Naive thymus-derived CD4-positive, alpha-beta T cell (primary cell): ENCODE results near the gene CDK14. TPM values are rescaled to one million over a fixed set of nuclear protein-coding genes. Genes with fewer than 3 reads are reported as not detected.

Source experiments
- ATAC-seq: fragments of 150-1000 bp; cut with Tn5 transposase; 2 replicates; pipeline ENCODE4 v1.10.0; 2021; ENCODE audit warnings: mild to moderate bottlenecking, moderate library complexity
- CTCF ChIA-PET: fragments of 350-600 bp; sonication (Branson Sonifier 250); formaldehyde crosslinking; loops from one replicate; lab custom pipeline; 2021; ENCODE audit warnings: antibody characterized with exemption; lab: Charles Lee
- POLR2A ChIA-PET: fragments of 350-600 bp; sonication (Branson Sonifier 250); formaldehyde crosslinking; loops from one replicate; lab custom pipeline; 2021; ENCODE audit warnings: antibody characterized with exemption, inconsistent platforms; lab: Charles Lee
- DNase-seq, 9 donors: peaks; one replicate each; pipeline versions ENCODE4 v3.0.0 to v3.0.0-alpha.2; 2020 to 2022; ENCODE audit warnings: mixed read lengths in 1 of 9
- H3K27ac ChIP-seq: one replicate; pipeline ENCODE4 v1.7.0; 2013; ENCODE audit warnings: mild to moderate bottlenecking, low read depth, low read length, moderate library complexity
- H3K27me3 ChIP-seq, 2 donors: one replicate each; pipeline ENCODE4 v1.7.0; 2013; ENCODE audit warnings: low read length in 2 of 2, mild to moderate bottlenecking in 2 of 2, moderate library complexity in 2 of 2; ENCODE audit not compliant: control insufficient read depth in 2 of 2, insufficient read depth in 2 of 2
- H3K36me3 ChIP-seq, 3 experiments: 1 replicate in 2 of 3; 2 replicates in 1 of 3; pipeline ENCODE4 v1.7.0; 2013; ENCODE audit warnings: low read length in 3 of 3, mild to moderate bottlenecking in 3 of 3, moderate library complexity in 1 of 3; ENCODE audit not compliant: insufficient read depth in 3 of 3, control insufficient read depth in 2 of 3
- H3K4me1 ChIP-seq, 2 donors: one replicate each; pipeline ENCODE4 v1.7.0; 2013; ENCODE audit warnings: low read length in 2 of 2, mild to moderate bottlenecking in 2 of 2, moderate library complexity in 1 of 2; ENCODE audit not compliant: control insufficient read depth in 2 of 2, insufficient read depth in 2 of 2
- H3K4me3 ChIP-seq: 2 replicates; pipeline ENCODE4 v1.7.0; 2013; ENCODE audit warnings: mild to moderate bottlenecking, low read length
- H3K9me3 ChIP-seq, 3 experiments: 1 replicate in 2 of 3; 2 replicates in 1 of 3; pipeline ENCODE4 v1.7.0; 2013; ENCODE audit warnings: low read length in 3 of 3; ENCODE audit not compliant: control insufficient read depth in 2 of 3
- H3K27ac Mint-ChIP-seq, 9 donors: one replicate each; pipeline ENCODE4 v1.8.0; 2020 to 2022; ENCODE audit warnings: mixed read lengths in 9 of 9, mild to moderate bottlenecking in 8 of 9, moderate library complexity in 5 of 9, inconsistent platforms in 2 of 9
- H3K27me3 Mint-ChIP-seq, 5 donors: one replicate each; pipeline ENCODE4 v1.8.0; 2021 to 2022; ENCODE audit warnings: mixed read lengths in 5 of 5, mild to moderate bottlenecking in 1 of 5
- H3K36me3 Mint-ChIP-seq, 5 donors: one replicate each; pipeline ENCODE4 v1.8.0; 2020 to 2022; ENCODE audit warnings: mixed read lengths in 5 of 5, mild to moderate bottlenecking in 3 of 5, inconsistent platforms in 1 of 5
- H3K4me1 Mint-ChIP-seq, 7 donors: one replicate each; pipeline ENCODE4 v1.8.0; 2020 to 2022; ENCODE audit warnings: mixed read lengths in 7 of 7, mild to moderate bottlenecking in 3 of 7, inconsistent platforms in 1 of 7
- H3K4me3 Mint-ChIP-seq, 10 donors: one replicate each; pipeline ENCODE4 v1.8.0; 2020 to 2022; ENCODE audit warnings: mild to moderate bottlenecking in 10 of 10, mixed read lengths in 10 of 10, moderate library complexity in 6 of 10, inconsistent platforms in 2 of 10
- H3K9me3 Mint-ChIP-seq, 11 donors: one replicate each; pipeline ENCODE4 v1.8.0; 2020 to 2022; ENCODE audit warnings: mixed read lengths in 11 of 11, mild to moderate bottlenecking in 4 of 11, inconsistent platforms in 1 of 11, moderate library complexity in 1 of 11
- intact Hi-C, 2 donors: fragments of 100-400 bp; cut with micrococcal nuclease; formaldehyde crosslinking; loops; one replicate each; pipeline ENCODE4 v1.15.1; 2023
- polyA plus RNA-seq, 2 donors: library from polyadenylated mRNA; unstranded; fragments of 300-500 nt; fragmentation: Illumina TruSeq; gene quantifications; one replicate each; pipeline ENCODE4 v1.2.3, GENCODE V29; 2021
- total RNA-seq, 6 experiments: library from RNA in 5 of 6; stranded (reverse) in 5 of 6; gene quantifications; 1 replicate in 5 of 6; 2 replicates in 1 of 6; pipeline ENCODE4 v1.2.3 and lab custom pipeline; 2021 to 2026

Gene CDK14
- total and polyA plus RNA-seq, 7 experiments from 2014 or later = 0.05 to 9.9 (median 0.72) TPM; not detected in 1

- ChIA-PET POLR2A (no interaction called here), CTCF (interaction anchor here (0.6 kb wide), 1 partner anchor 35 kb away, joined by 3 read pairs; no protein-coding TSS in a partner anchor)
- peaks cover 0 to 12% (median 4%) of the 10 kb centered on the region in 11 donors for H3K9me3 Mint-ChIP-seq
- H3K36me3 Mint-ChIP-seq = peaks cover 0 to 5% (median 0%) of the 10 kb centered on the region in 5 donors
- H3K4me3 Mint-ChIP-seq = no peak overlapping the region
- no peak overlapping the region for H3K4me3 ChIP-seq
- no peaks in the 10 kb centered on the region for H3K27me3 Mint-ChIP-seq
- H3K27ac Mint-ChIP-seq = no peak overlapping the region
- no peak overlapping the region for H3K27ac ChIP-seq
- DNase-seq = no peak
- peaks cover 3 to 16% (median 13%) of the 10 kb centered on the region in 7 donors for H3K4me1 Mint-ChIP-seq
- H3K4me1 ChIP-seq = peaks cover 0 to 4% of the 10 kb centered on the region in 2 donors
- no peaks in the 10 kb centered on the region for H3K9me3 ChIP-seq
- no peaks in the 10 kb centered on the region for H3K36me3 ChIP-seq
- ATAC-seq = no peak
- intact Hi-C loops = no loop called here
- no peaks in the 10 kb centered on the region for H3K27me3 ChIP-seq
Measured at GRCh38 chr7:91054374-91054773, 458.3 kb downstream of the CDK14 start.

DNA sequence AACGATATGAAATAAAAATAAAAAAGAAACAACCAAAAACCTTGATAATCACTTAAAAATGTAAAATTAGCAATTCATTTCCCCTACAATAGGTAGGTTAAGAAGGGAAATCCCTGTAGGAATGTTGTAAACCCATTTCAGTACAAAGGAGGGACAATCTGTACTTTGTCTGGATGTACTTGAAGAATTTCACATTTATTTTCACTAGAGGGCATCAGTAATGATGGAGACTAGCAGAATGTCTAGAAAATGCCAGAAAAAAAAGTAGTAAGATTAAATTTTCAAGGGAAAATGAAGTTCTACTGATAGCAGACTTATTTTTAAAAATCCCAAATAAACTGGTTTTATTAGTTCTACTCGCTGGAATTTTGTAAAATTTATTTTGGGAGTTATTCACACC lies 459.1 kb downstream of the CDK14 start:
- H3K27me3 ChIP-seq = no peaks in the 10 kb centered on the region
- Mint-ChIP-seq H3K36me3 (peaks cover 0 to 5% (median 0%) of the 10 kb centered on the region in 5 donors), H3K27me3 (no peaks in the 10 kb centered on the region), H3K4me1 (peaks cover 2 to 16% (median 11%) of the 10 kb centered on the region in 7 donors), H3K9me3 (peaks cover 0 to 16% (median 10%) of the 10 kb centered on the region in 11 donors), H3K27ac (no peak overlapping the region), H3K4me3 (no peak overlapping the region)
- DNase-seq (no peak), ATAC-seq (no peak)
- H3K4me1 ChIP-seq = peaks cover 0 to 4% of the 10 kb centered on the region in 2 donors
- no peak overlapping the region for H3K4me3 ChIP-seq
- no peaks in the 10 kb centered on the region for H3K9me3 ChIP-seq
- POLR2A ChIA-PET = no interaction called here
- H3K36me3 ChIP-seq = no peaks in the 10 kb centered on the region
- no peak overlapping the region for H3K27ac ChIP-seq
- intact Hi-C loops = no loop called here
- CTCF ChIA-PET = no interaction called here

DNA sequence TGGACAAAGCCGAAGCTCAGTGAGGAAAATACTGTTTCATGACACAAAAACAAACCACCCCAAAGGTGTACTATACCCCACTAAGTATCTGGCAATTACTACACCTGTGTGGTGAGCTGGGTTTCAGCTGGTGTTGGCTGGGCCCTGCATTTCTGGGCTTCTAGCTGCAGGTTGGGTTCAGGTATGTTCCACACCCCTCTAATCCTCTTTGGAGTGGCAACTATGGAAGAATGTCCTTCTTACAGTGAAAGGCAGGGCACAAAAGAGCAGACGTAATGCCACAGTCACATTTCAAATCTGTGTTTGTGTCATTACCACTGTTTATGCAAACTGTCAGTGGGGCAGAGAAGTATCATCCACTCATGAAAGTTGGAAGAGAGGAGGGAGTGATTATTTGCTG lies 466.6 kb downstream of the CDK14 start:
- H3K4me3 Mint-ChIP-seq = no peak overlapping the region
- H3K27me3 Mint-ChIP-seq = no peaks in the 10 kb centered on the region
- peaks cover 5 to 31% (median 13%) of the 10 kb centered on the region in 11 donors for H3K9me3 Mint-ChIP-seq
- intact Hi-C loops = no loop called here
- H3K4me1 Mint-ChIP-seq = no peaks in the 10 kb centered on the region
- H3K9me3 ChIP-seq = no peaks in the 10 kb centered on the region
- H3K27me3 ChIP-seq = no peaks in the 10 kb centered on the region
- ChIA-PET POLR2A (no interaction called here), CTCF (no interaction called here)
- ATAC-seq (no peak), DNase-seq (no peak)
- H3K27ac Mint-ChIP-seq = no peak overlapping the region
- no peaks in the 10 kb centered on the region for H3K4me1 ChIP-seq
- H3K4me3 ChIP-seq = no peak overlapping the region
- peaks cover 0 to 24% (median 7%) of the 10 kb centered on the region in 5 donors for H3K36me3 Mint-ChIP-seq
- H3K27ac ChIP-seq = no peak overlapping the region
- no peaks in the 10 kb centered on the region for H3K36me3 ChIP-seq

DNA sequence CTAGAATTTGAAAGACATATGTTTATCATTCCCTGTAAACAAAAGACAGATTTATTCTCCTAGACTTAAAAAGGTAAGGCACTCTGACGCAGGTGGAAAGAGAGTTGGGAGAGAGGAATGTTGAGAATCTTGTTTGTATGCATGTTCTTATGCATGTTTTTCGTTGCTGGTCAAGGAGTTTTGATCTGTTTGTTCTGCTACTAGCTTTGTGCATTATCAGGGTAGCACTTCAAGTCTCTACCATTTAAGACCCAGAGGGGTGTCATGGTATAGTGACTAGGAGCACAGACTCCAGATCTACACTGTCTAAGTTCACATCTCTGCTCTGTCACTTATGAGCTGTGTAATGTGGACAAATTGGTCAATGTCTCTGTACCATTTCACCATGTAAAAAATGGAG lies 467.9 kb downstream of the CDK14 start:
- H3K36me3 ChIP-seq = no peaks in the 10 kb centered on the region

DNA sequence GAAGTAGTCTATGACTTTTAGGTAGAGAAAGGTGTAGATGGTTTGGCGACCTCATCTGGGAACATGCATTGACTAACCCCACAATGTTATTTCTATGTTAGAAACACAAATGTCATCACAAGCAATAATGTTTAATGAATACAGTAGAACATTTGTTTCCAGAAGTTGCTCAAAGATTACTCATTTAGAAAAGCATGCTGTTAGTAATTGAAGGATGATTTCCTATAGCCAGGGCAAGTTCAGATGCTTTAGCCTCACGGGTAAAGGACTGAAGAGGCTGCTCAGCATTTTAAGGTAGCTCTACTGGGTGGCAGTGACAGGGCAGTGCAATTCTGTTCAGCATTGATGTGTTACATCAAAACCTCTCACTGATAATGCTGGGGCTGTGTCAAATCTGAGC lies 468.8 kb downstream of the CDK14 start:
- H3K27ac Mint-ChIP-seq = no peak overlapping the region
- ATAC-seq = no peak
- H3K4me3 Mint-ChIP-seq = no peak overlapping the region
- H3K36me3 Mint-ChIP-seq = peaks cover 0 to 34% (median 7%) of the 10 kb centered on the region in 5 donors
- H3K27me3 Mint-ChIP-seq = no peaks in the 10 kb centered on the region
- intact Hi-C loops = no loop called here
- DNase-seq = no peak
- ChIA-PET CTCF (no interaction called here), POLR2A (no interaction called here)
- no peak overlapping the region for H3K27ac ChIP-seq
- no peaks in the 10 kb centered on the region for H3K9me3 ChIP-seq
- H3K4me1 Mint-ChIP-seq = no peaks in the 10 kb centered on the region
- no peaks in the 10 kb centered on the region for H3K36me3 ChIP-seq
- H3K4me1 ChIP-seq = no peaks in the 10 kb centered on the region
- H3K4me3 ChIP-seq = no peak overlapping the region
- H3K9me3 Mint-ChIP-seq = peaks cover 3 to 28% (median 11%) of the 10 kb centered on the region in 11 donors
- no peaks in the 10 kb centered on the region for H3K27me3 ChIP-seq

More for the DNA sequence above, 467.9 kb downstream of the CDK14 start:
- Histone ChIP-seq H3K27me3 (no peaks in the 10 kb centered on the region), H3K4me1 (no peaks in the 10 kb centered on the region), H3K4me3 (no peak overlapping the region), H3K27ac (no peak overlapping the region), H3K9me3 (no peaks in the 10 kb centered on the region)
- Mint-ChIP-seq H3K36me3 (peaks cover 0 to 34% (median 7%) of the 10 kb centered on the region in 5 donors), H3K4me3 (no peak overlapping the region), H3K27ac (no peak overlapping the region), H3K9me3 (peaks cover 5 to 31% (median 13%) of the 10 kb centered on the region in 11 donors), H3K27me3 (no peaks in the 10 kb centered on the region), H3K4me1 (no peaks in the 10 kb centered on the region)
- intact Hi-C loops = no loop called here
- ChIA-PET CTCF (interaction anchor here (0.6 kb wide), 1 partner anchor 28 kb away, joined by 3 read pairs; no protein-coding TSS in a partner anchor), POLR2A (no interaction called here)
- DNase-seq (no peak), ATAC-seq (no peak)

- Mint-ChIP-seq H3K4me3 (no peak overlapping the region), H3K9me3 (peaks cover 0 to 12% (median 1%) of the 10 kb centered on the region in 11 donors), H3K4me1 (peaks cover 0 to 5% (median 0%) of the 10 kb centered on the region in 7 donors), H3K27me3 (peaks cover 0 to 4% (median 0%) of the 10 kb centered on the region in 5 donors), H3K27ac (no peak overlapping the region), H3K36me3 (peaks cover 0 to 37% (median 7%) of the 10 kb centered on the region in 5 donors)
- no peak for DNase-seq
- Histone ChIP-seq H3K27me3 (no peaks in the 10 kb centered on the region), H3K27ac (no peak overlapping the region), H3K9me3 (no peaks in the 10 kb centered on the region), H3K4me3 (no peak overlapping the region), H3K4me1 (no peaks in the 10 kb centered on the region), H3K36me3 (no peaks in the 10 kb centered on the region)
- intact Hi-C loops = no loop called here
- ATAC-seq = no peak
- ChIA-PET POLR2A (no interaction called here), CTCF (no interaction called here)
Measured at GRCh38 chr7:91066627-91067026, 470.5 kb downstream of the CDK14 start.

GRCh38 chr7:91067242-91067641 lies 471.1 kb downstream of the CDK14 start:
- DNase-seq = no peak
- ATAC-seq = no peak
- Mint-ChIP-seq H3K27ac (no peak overlapping the region), H3K9me3 (peaks cover 0 to 11% (median 1%) of the 10 kb centered on the region in 11 donors), H3K4me1 (peaks cover 0 to 5% (median 0%) of the 10 kb centered on the region in 7 donors), H3K27me3 (peaks cover 0 to 4% (median 0%) of the 10 kb centered on the region in 5 donors), H3K36me3 (peaks cover 0 to 39% (median 7%) of the 10 kb centered on the region in 5 donors), H3K4me3 (no peak overlapping the region)
- no peaks in the 10 kb centered on the region for H3K9me3 ChIP-seq
- no peak overlapping the region for H3K27ac ChIP-seq
- H3K4me1 ChIP-seq = no peaks in the 10 kb centered on the region
- no peak overlapping the region for H3K4me3 ChIP-seq
- ChIA-PET CTCF (no interaction called here), POLR2A (no interaction called here)
- H3K36me3 ChIP-seq = no peaks in the 10 kb centered on the region
- intact Hi-C loops = no loop called here
- H3K27me3 ChIP-seq = no peaks in the 10 kb centered on the region
